Subcutaneous abdominal adipose tissue (tissue), 5 donors: ENCODE measurements around the gene ADPRH.

ENCODE experiments used
- H3K27ac ChIP-seq: one replicate; pipeline ENCODE4 v1.7.0; 2013; ENCODE audit warnings: low read depth, mild to moderate bottlenecking, inconsistent platforms, low read length, moderate library complexity
- H3K27me3 ChIP-seq, 5 donors: one replicate each; pipeline ENCODE4 v1.7.0; 2013; ENCODE audit warnings: low read length in 5 of 5, inconsistent platforms in 1 of 5; ENCODE audit not compliant: control insufficient read depth in 5 of 5, insufficient read depth in 4 of 5
- H3K36me3 ChIP-seq, 5 donors: one replicate each; pipeline ENCODE4 v1.7.0; 2013; ENCODE audit warnings: low read length in 5 of 5; ENCODE audit not compliant: control insufficient read depth in 5 of 5, insufficient read depth in 5 of 5
- H3K4me1 ChIP-seq, 5 donors: one replicate each; pipeline ENCODE4 v1.7.0; 2013; ENCODE audit warnings: low read length in 5 of 5, mild to moderate bottlenecking in 3 of 5, moderate library complexity in 1 of 5; ENCODE audit not compliant: control insufficient read depth in 5 of 5, insufficient read depth in 5 of 5
- H3K4me3 ChIP-seq, 5 donors: one replicate each; pipeline ENCODE4 v1.7.0; 2013; ENCODE audit warnings: low read length in 5 of 5, low read depth in 1 of 5
- H3K9ac ChIP-seq, 5 donors: one replicate each; pipeline ENCODE4 v1.7.0; 2013; ENCODE audit warnings: low read length in 5 of 5, mild to moderate bottlenecking in 4 of 5, moderate library complexity in 3 of 5
- H3K9me3 ChIP-seq, 5 donors: one replicate each; pipeline ENCODE4 v1.7.0; 2013; ENCODE audit warnings: low read length in 5 of 5; ENCODE audit not compliant: control insufficient read depth in 5 of 5
- donor health status: healthy.
- donor health status: healthy.
- donor health status: healthy.
- donor health status: healthy.
- donor health status: healthy.

ADPRH gene

GRCh38 chr3:119624002-119624720 is 44.9 kb downstream of the ADPRH start:
- no peak overlapping the region for H3K4me3 ChIP-seq
- peaks cover 8 to 42% (median 14%) of the 10 kb centered on the region in 5 donors for H3K4me1 ChIP-seq
- no peak overlapping the region for H3K9ac ChIP-seq
- H3K9me3 ChIP-seq: no peaks in the 10 kb centered on the region
- no peaks in the 10 kb centered on the region for H3K36me3 ChIP-seq
- H3K27ac ChIP-seq: no peak overlapping the region
- no peaks in the 10 kb centered on the region for H3K27me3 ChIP-seq

DNA sequence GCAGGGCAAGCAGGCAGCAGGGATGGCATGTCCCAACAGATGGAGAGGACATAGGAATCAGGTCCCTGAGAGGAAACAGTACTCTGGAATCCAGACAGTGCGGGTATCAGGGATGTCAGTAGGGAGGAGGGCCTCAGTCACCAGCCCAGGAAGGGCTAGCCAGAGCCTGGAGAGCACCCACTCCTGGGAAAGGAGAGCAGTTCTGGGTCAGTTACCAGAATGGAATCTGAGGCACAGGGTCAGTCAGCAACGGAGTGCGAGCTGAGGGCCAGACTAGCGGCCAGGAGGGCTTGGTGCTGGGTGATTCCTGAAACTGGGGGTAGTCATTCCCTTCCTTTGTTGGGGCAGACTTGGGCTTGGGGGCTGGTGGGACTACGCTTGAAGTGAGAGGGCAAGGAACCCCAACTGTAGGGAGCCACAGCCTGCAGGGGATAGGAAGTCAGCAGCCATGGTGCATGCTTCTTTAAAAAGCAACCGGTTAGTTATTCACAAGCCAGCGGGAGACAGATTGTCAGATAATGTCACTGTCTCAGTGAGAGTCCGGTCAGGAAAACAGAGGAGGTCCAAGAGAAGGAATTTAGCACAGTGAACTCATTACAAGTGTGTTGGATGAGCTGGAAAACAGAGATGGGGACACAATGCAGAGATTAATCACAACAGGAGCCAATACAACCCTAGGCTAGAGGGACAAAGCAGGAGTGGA is 46.3 kb downstream of the ADPRH start:
- Histone ChIP-seq H3K9ac (peak overlapping the region in 1 of 5 donors; percentile 1), H3K9me3 (no peaks in the 10 kb centered on the region), H3K4me3 (no peak overlapping the region), H3K27ac (no peak overlapping the region), H3K27me3 (no peaks in the 10 kb centered on the region), H3K36me3 (no peaks in the 10 kb centered on the region), H3K4me1 (peaks cover 11 to 53% (median 28%) of the 10 kb centered on the region in 5 donors)

- Histone ChIP-seq H3K27ac (no peak overlapping the region), H3K27me3 (no peaks in the 10 kb centered on the region), H3K4me3 (no peak overlapping the region), H3K9ac (peak overlapping the region in 1 of 5 donors; percentile 1), H3K4me1 (peaks cover 11 to 58% (median 32%) of the 10 kb centered on the region in 5 donors), H3K9me3 (no peaks in the 10 kb centered on the region), H3K36me3 (no peaks in the 10 kb centered on the region)
Observed at GRCh38 chr3:119626196-119626595, 46.9 kb downstream of the ADPRH start.

DNA sequence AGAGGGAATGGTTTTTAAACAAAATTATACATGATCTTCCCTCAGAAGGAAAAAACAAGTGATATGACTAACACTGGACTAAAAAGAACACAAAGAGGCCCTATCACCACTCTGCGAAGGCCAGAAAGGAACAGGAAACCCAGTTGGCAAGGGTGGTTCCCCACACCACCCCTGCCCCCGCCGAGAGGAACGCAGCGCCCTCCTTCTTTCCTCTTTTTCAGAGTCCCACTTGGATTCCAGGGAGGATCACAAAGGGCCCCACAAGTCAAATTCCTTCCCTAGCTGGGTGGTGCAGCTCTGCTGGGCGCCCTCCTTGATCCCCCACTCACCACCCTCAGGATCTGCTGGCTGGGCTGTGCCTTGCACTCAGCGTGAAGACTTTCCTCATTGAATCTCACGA is 48.2 kb downstream of the ADPRH start:
- Histone ChIP-seq H3K36me3 (no peaks in the 10 kb centered on the region), H3K9me3 (no peaks in the 10 kb centered on the region), H3K4me3 (no peak overlapping the region), H3K27me3 (no peaks in the 10 kb centered on the region), H3K9ac (no peak overlapping the region), H3K4me1 (peaks cover 11 to 58% (median 32%) of the 10 kb centered on the region in 5 donors), H3K27ac (peak overlapping the region; percentile 79)

- no peaks in the 10 kb centered on the region for H3K27me3 ChIP-seq
- H3K9ac ChIP-seq: peak overlapping the region in 1 of 5 donors; percentile 26
- H3K4me3 ChIP-seq: peak overlapping the region in 1 of 5 donors; percentile 19
- H3K4me1 ChIP-seq: peaks cover 11 to 58% (median 32%) of the 10 kb centered on the region in 5 donors
- peak overlapping the region; percentile 79 for H3K27ac ChIP-seq
- no peaks in the 10 kb centered on the region for H3K9me3 ChIP-seq
- no peaks in the 10 kb centered on the region for H3K36me3 ChIP-seq
Observed at GRCh38 chr3:119628390-119628789, 49.1 kb downstream of the ADPRH start.

GRCh38 chr3:119628816-119629445 is 49.6 kb downstream of the ADPRH start:
- Histone ChIP-seq H3K9me3 (no peaks in the 10 kb centered on the region), H3K4me1 (peaks cover 11 to 58% (median 32%) of the 10 kb centered on the region in 5 donors), H3K27me3 (no peaks in the 10 kb centered on the region), H3K27ac (peak overlapping the region; percentile 84), H3K9ac (peak overlapping the region in 2 of 5 donors; percentile 25 to 32), H3K36me3 (no peaks in the 10 kb centered on the region), H3K4me3 (peak overlapping the region in 1 of 5 donors; percentile 23)

DNA sequence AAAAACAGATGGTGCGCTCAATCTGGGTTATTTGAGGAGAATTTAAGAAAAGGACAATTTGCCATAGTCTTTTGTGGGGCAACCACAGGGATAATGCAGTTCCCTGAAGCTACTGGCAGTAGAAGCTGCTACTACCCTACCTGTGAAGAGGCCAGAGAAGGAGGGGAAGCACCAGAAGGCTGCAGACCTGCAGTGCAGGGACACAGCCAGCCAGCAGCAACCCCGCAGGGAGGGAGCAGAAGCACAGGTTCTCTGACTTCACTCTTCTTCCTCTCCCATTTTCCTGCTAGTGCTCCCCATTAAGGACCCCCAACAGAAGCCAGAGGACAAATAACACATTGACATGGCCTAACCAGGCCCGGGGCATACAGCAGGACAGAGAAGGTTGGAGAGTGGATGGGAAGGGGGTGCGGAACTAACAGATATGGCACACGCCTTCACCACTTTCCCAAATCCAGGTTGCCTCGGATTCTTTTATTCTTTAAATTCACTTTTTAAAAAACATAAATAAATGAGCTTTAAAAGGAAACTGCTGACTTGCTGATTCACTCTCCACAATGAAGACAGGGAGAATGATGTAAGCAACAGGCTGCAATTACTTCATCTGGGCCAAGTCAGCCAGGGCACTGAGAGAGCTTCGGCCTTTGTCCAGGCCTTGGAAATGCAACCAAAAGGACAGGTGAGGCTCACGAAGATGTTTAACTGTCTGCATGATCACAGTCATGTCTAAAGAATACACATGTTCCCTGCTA is 51.0 kb downstream of the ADPRH start:
- peak overlapping the region; percentile 84 for H3K27ac ChIP-seq
- H3K36me3 ChIP-seq: no peaks in the 10 kb centered on the region
- H3K27me3 ChIP-seq: no peaks in the 10 kb centered on the region
- H3K4me1 ChIP-seq: peaks cover 11 to 57% (median 32%) of the 10 kb centered on the region in 5 donors
- H3K9me3 ChIP-seq: no peaks in the 10 kb centered on the region
- no peak overlapping the region for H3K4me3 ChIP-seq
- H3K9ac ChIP-seq: peak overlapping the region in 3 of 5 donors; percentile 16 to 26 (median 18)

DNA sequence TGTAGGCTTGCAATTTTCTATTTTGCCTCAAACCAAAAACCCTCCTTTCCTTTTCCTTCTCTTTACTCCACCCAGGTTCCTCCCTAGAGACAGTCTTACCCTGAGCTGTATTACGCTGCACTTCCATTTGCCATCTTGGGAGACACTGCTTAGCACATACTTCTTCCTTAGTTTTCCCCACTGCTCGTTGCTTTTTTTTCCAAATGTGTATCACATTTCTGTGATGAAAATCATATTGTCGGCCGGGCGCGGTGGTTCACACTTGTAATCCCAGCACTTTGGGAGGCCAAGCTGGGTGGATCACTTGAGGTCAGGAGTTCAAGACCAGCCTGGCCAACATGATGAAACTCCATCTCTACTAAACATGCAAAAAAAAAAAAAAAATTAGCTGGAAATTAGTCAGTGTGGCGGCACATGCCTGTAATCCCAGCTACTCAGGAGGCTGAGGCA is 51.6 kb downstream of the ADPRH start:
- Histone ChIP-seq H3K27ac (peak overlapping the region; percentile 84), H3K36me3 (no peaks in the 10 kb centered on the region), H3K9me3 (no peaks in the 10 kb centered on the region), H3K9ac (peak overlapping the region in 1 of 5 donors; percentile 16), H3K4me1 (peaks cover 11 to 58% (median 32%) of the 10 kb centered on the region in 5 donors), H3K4me3 (no peak overlapping the region), H3K27me3 (no peaks in the 10 kb centered on the region)

DNA sequence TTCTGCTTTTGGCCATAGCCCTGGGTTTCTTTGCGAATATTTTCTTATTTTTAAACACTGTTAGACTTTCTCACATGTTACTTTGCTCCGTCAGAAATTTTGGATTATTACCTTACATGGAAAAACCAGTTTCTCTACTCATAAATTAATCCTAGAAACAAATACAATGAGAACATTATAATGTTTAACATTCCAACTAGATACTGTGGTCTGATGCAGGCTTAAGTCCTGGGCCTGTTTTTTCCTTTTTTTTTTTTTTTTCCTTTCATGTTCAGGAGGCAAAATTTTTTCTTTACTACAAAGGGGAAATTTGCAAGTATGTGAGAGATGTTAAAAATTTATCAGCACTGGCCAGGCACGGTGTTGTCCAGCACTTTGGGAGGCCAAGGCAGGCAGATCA is 52.2 kb downstream of the ADPRH start:
- Histone ChIP-seq H3K27me3 (no peaks in the 10 kb centered on the region), H3K9ac (no peak overlapping the region), H3K9me3 (no peaks in the 10 kb centered on the region), H3K36me3 (no peaks in the 10 kb centered on the region), H3K4me1 (peaks cover 11 to 60% (median 32%) of the 10 kb centered on the region in 5 donors), H3K27ac (peak overlapping the region; percentile 9), H3K4me3 (no peak overlapping the region)
